GM20431 (cell line): Measurements from ENCODE around the gene KCNA2.

Experiments used
- in situ Hi-C: fragments of 300-500 bp; cut with MseI, MboI; formaldehyde crosslinking; loops from one replicate; pipeline ENCODE4 v1.15.0; 2020; ENCODE audit warnings: low sequenced_read_pairs; ENCODE audit not compliant: unreplicated experiment

KCNA2 gene

GRCh38 chr1:110606657-110607535 is 738 bp upstream of the KCNA2 start:
- in situ Hi-C loops = loop anchor here (25.0 kb wide), 1 partner anchor 380 kb away; no protein-coding TSS in a partner anchor

GRCh38 chr1:110605446-110605845 is 712 bp downstream of the KCNA2 start:
- in situ Hi-C loops = loop anchor here (25.0 kb wide), 1 partner anchor 382 kb away; no protein-coding TSS in a partner anchor

- in situ Hi-C loops = loop anchor here (25.0 kb wide), 1 partner anchor 383 kb away; no protein-coding TSS in a partner anchor
Observed at GRCh38 chr1:110604586-110605148, 1.5 kb downstream of the KCNA2 start.

- in situ Hi-C loops = loop anchor here (25.0 kb wide), 1 partner anchor 384 kb away; no protein-coding TSS in a partner anchor
Observed at GRCh38 chr1:110603058-110603457, 3.1 kb downstream of the KCNA2 start.

GRCh38 chr1:110602466-110602865 is 3.7 kb downstream of the KCNA2 start:
- in situ Hi-C loops = loop anchor here (25.0 kb wide), 1 partner anchor 385 kb away; no protein-coding TSS in a partner anchor

GRCh38 chr1:110601332-110601731 is 4.8 kb downstream of the KCNA2 start:
- in situ Hi-C loops = loop anchor here (25.0 kb wide), 1 partner anchor 386 kb away; no protein-coding TSS in a partner anchor

- in situ Hi-C loops = loop anchor here (25.0 kb wide), 1 partner anchor 387 kb away; no protein-coding TSS in a partner anchor
Observed at GRCh38 chr1:110600716-110601115, 5.4 kb downstream of the KCNA2 start.

- in situ Hi-C loops = no loop called here
Observed at GRCh38 chr1:110597966-110598365, 8.2 kb downstream of the KCNA2 start.

- in situ Hi-C loops = no loop called here
Observed at GRCh38 chr1:110596312-110596711, 9.8 kb downstream of the KCNA2 start.

GRCh38 chr1:110595353-110595710 is 10.8 kb downstream of the KCNA2 start:
- in situ Hi-C loops = no loop called here

- in situ Hi-C loops = no loop called here
Observed at GRCh38 chr1:110594456-110595352, 11.5 kb downstream of the KCNA2 start.

- in situ Hi-C loops = no loop called here
Observed at GRCh38 chr1:110593902-110594301, 12.3 kb downstream of the KCNA2 start.

GRCh38 chr1:110591956-110592355 is 14.2 kb downstream of the KCNA2 start:
- in situ Hi-C loops = no loop called here

- in situ Hi-C loops = no loop called here
Observed at GRCh38 chr1:110588991-110589390, 17.2 kb downstream of the KCNA2 start.

- in situ Hi-C loops = no loop called here
Observed at GRCh38 chr1:110588486-110588885, 17.7 kb downstream of the KCNA2 start.

GRCh38 chr1:110587906-110588305 is 18.3 kb downstream of the KCNA2 start:
- in situ Hi-C loops = no loop called here

GRCh38 chr1:110585481-110585880 is 20.7 kb downstream of the KCNA2 start:
- in situ Hi-C loops = no loop called here

GRCh38 chr1:110584045-110584444 is 22.1 kb downstream of the KCNA2 start:
- in situ Hi-C loops = no loop called here

GRCh38 chr1:110583505-110583904 is 22.7 kb downstream of the KCNA2 start:
- in situ Hi-C loops = no loop called here

- in situ Hi-C loops = no loop called here
Observed at GRCh38 chr1:110582378-110582777, 23.8 kb downstream of the KCNA2 start.
